Measurements from ENCODE around the gene ADAMTS7.
"Not testable (repeated sequence)": the region's sequence is repeated elsewhere in the genome, so short reads cannot be mapped to it uniquely, and the experiment has no call there.

Gene ADAMTS7

GRCh38 chr15:78830514-78831228, 19.4 kb upstream of the ADAMTS7 start:
- no peak for DNase-seq (ENCODE audit: low read depth in 2 of 2)

GRCh38 chr15:78828920-78829319, 17.7 kb upstream of the ADAMTS7 start:
- no peak for DNase-seq (ENCODE audit: low read depth in 2 of 2)

GRCh38 chr15:78822514-78822913, 11.2 kb upstream of the ADAMTS7 start:
- DNase-seq (ENCODE audit: low read depth in 2 of 2) = no peak

- DNase-seq (ENCODE audit: low read depth in 2 of 2) = no peak
Observed at GRCh38 chr15:78811825-78812183, 540 bp upstream of the ADAMTS7 start.

- DNase-seq (ENCODE audit: low read depth in 2 of 2) = no peak
Observed at GRCh38 chr15:78810362-78811123, 721 bp downstream of the ADAMTS7 start.

GRCh38 chr15:78810003-78810361, 1.3 kb downstream of the ADAMTS7 start:
- DNase-seq (ENCODE audit: low read depth in 2 of 2) = no peak

GRCh38 chr15:78808550-78808949, 2.7 kb downstream of the ADAMTS7 start:
- DNase-seq (ENCODE audit: low read depth in 2 of 2) = no peak

GRCh38 chr15:78807359-78807758, 3.9 kb downstream of the ADAMTS7 start:
- DNase-seq (ENCODE audit: low read depth in 2 of 2) = no peak

- DNase-seq (ENCODE audit: low read depth in 2 of 2) = no peak
Observed at GRCh38 chr15:78804391-78804792, 6.9 kb downstream of the ADAMTS7 start.

- DNase-seq (ENCODE audit: low read depth in 2 of 2) = no peak
Observed at GRCh38 chr15:78800806-78801205, 10.5 kb downstream of the ADAMTS7 start.

- DNase-seq (ENCODE audit: low read depth in 2 of 2) = no peak
Observed at GRCh38 chr15:78800189-78800588, 11.1 kb downstream of the ADAMTS7 start.

GRCh38 chr15:78799102-78799501, 12.2 kb downstream of the ADAMTS7 start:
- not testable (repeated sequence) for DNase-seq (ENCODE audit: low read depth in 2 of 2)

GRCh38 chr15:78798355-78798754, 12.9 kb downstream of the ADAMTS7 start:
- DNase-seq (ENCODE audit: low read depth in 2 of 2) = not testable (repeated sequence)

- no peak for DNase-seq (ENCODE audit: low read depth in 2 of 2)
Observed at GRCh38 chr15:78797951-78798350, 13.3 kb downstream of the ADAMTS7 start.

- DNase-seq (ENCODE audit: low read depth in 2 of 2) = no peak
Observed at GRCh38 chr15:78796510-78796909, 14.8 kb downstream of the ADAMTS7 start.

GRCh38 chr15:78795043-78795442, 16.2 kb downstream of the ADAMTS7 start:
- no peak for DNase-seq (ENCODE audit: low read depth in 2 of 2)

GRCh38 chr15:78794446-78794845, 16.8 kb downstream of the ADAMTS7 start:
- DNase-seq (ENCODE audit: low read depth in 2 of 2) = not testable (repeated sequence)

GRCh38 chr15:78791357-78791756, 19.9 kb downstream of the ADAMTS7 start:
- DNase-seq (ENCODE audit: low read depth in 2 of 2) = no peak

- DNase-seq (ENCODE audit: low read depth in 2 of 2) = no peak
Observed at GRCh38 chr15:78790027-78790426, 21.2 kb downstream of the ADAMTS7 start.

- no peak for DNase-seq (ENCODE audit: low read depth in 2 of 2)
Observed at GRCh38 chr15:78789615-78790014, 21.6 kb downstream of the ADAMTS7 start.

GRCh38 chr15:78788016-78788660, 23.1 kb downstream of the ADAMTS7 start:
- DNase-seq (ENCODE audit: low read depth in 2 of 2) = no peak

- DNase-seq (ENCODE audit: low read depth in 2 of 2) = not testable (repeated sequence)
Observed at GRCh38 chr15:78782402-78782801, 28.9 kb downstream of the ADAMTS7 start.

GRCh38 chr15:78781381-78781780, 29.9 kb downstream of the ADAMTS7 start:
- DNase-seq (ENCODE audit: low read depth in 2 of 2) = not testable (repeated sequence)

All from activated CD4-positive, alpha-beta T cell treated with anti-CD3 and anti-CD28 coated beads for 24 hours (primary cell).